T47D (cell line): ENCODE data around the gene AFTPH.
A peak's percentile ranks its signal among the peaks of the same experiment; 100 is the strongest.
"Not testable (repeated sequence)": the region's sequence is repeated elsewhere in the genome, so short reads cannot be mapped to it uniquely, and the experiment has no call there.

ENCODE experiments used
- DNase-seq, 2 experiments: peaks; one replicate each; pipeline versions ENCODE4 v3.0.0 to v3.0.0-alpha.2; 2011 to 2012; ENCODE audit warnings: low read depth in 1 of 2, low spot score in 1 of 2
- JUND ChIP-seq: IDR thresholded peaks from 2 replicates; pipeline ENCODE4 v1.6.1; 2012; ENCODE audit warnings: low read depth
- in situ Hi-C: cut with HindIII; loops from 2 replicates; pipeline ENCODE4 v1.10.0; 2016; ENCODE audit warnings: low sequenced_read_pairs, low pct_unique_long_range_greater_than_20kb

The AFTPH gene

GRCh38 chr2:64506686-64507085, 17.4 kb upstream of the AFTPH start:
- DNase-seq, result peak in 1 of 2 experiments; percentile 14
- no peak for TF ChIP-seq JUND
- in situ Hi-C loops, result no loop called here

DNA sequence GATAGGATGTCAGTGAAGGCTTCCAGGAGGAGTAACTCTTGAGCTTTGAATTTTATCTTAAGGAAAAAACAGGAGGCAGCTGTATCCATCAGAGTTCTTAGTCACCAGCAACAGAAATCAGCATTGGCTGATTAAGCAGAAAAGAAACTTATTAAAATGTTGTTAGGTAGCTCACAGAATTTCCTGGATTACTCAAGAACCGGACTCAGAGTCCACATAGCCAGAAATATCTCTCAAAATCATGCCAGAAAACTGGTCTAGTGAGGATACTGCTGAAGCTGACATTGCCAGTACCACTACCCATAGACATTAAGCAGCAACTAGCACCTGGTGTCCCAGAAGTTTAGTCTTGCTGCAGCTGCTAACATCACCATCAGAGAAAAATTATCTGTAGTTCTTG, 10.1 kb upstream of the AFTPH start:
- TF ChIP-seq JUND, result no peak
- DNase-seq, result peak in 1 of 2 experiments; percentile 33
- in situ Hi-C loops, result no loop called here

GRCh38 chr2:64515086-64515485, 9.0 kb upstream of the AFTPH start:
- in situ Hi-C loops, result no loop called here
- no peak for TF ChIP-seq JUND
- DNase-seq, result no peak

GRCh38 chr2:64516651-64517510, 7.2 kb upstream of the AFTPH start:
- DNase-seq, result peak; percentile 9 to 80
- peak; percentile 40; the same call in 1 of the 2 replicates for TF ChIP-seq JUND
- in situ Hi-C loops, result no loop called here

GRCh38 chr2:64517511-64517884, 6.6 kb upstream of the AFTPH start:
- in situ Hi-C loops, result no loop called here
- TF ChIP-seq JUND, result no peak
- DNase-seq, result no peak

DNA sequence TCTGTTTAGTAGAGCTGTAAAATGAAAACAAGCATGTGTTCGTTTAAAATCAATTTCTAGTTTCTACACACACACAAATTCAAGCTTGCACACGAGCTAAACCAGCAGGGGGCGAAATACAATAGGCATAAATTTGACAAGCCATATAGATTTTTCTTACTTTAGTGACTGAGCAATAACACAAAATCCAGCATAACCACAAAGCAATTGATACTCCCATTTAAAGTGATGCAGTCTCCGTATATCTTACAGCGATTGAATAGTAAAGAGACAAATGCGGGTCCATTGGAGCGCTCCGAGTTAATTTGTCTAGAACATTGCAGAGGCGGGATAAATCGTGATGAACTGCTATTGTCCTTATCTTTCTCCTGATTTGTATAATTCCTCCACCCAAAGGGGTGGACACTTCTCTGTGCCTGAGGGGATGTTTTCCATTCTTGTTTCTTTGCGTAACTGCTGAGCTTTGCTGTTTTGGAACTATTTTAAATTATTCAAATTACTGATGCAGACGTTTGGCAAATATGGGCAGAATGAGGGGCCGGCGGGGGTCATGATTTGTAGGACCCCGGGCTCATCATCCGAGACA, 1.2 kb upstream of the AFTPH start:
- peak; percentile 18 to 83 for DNase-seq
- in situ Hi-C loops, result no loop called here
- TF ChIP-seq JUND, result no peak

DNA sequence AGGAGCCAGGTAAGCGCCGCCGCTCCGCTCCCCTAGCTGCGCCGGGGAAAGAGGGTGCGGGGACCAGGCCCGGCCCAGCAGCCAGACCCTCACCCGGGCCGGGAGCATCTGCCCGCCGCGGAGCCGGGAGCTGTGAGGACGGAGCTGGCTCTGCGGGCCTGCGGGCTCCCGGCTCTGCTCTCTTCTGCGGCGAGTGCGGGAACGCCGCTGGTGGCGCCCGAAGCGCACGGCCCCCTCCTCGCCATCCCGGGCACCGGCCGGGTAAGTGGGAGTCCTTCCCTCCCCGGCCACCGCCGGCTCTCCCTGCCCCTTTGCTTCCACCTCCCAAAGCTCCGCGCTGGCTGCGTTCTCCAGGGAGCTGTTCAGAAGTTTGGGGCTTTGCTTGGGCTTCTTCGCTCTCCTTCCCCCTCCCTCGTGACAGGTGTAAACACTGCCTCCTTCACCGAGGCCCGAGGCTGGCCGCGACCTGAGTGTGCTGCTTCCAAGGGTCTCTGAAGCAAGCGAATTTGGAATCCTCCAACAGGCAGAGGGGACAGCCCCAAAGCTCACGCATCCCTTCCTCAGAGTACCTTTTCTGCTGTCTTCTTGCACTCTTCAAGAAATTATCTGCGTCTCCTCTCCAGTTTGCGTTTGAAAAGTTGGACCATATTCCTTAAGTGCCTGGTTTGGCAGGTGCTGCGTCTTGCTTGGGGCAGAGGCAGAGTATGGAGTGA, 632 bp downstream of the AFTPH start:
- peak in 1 of 2 experiments; percentile 31 for DNase-seq
- TF ChIP-seq JUND, result no peak
- in situ Hi-C loops, result no loop called here

GRCh38 chr2:64525317-64525613, 1.1 kb downstream of the AFTPH start:
- no peak for DNase-seq
- no peak for TF ChIP-seq JUND
- in situ Hi-C loops, result no loop called here

- in situ Hi-C loops, result no loop called here
- no peak for TF ChIP-seq JUND
- no peak for DNase-seq
These were observed 1.9 kb downstream of the AFTPH start for GRCh38 chr2:64526034-64526433.

- in situ Hi-C loops, DNase-seq: not testable (repeated sequence)
These were observed 6.8 kb downstream of the AFTPH start for GRCh38 chr2:64530946-64531345.

DNA sequence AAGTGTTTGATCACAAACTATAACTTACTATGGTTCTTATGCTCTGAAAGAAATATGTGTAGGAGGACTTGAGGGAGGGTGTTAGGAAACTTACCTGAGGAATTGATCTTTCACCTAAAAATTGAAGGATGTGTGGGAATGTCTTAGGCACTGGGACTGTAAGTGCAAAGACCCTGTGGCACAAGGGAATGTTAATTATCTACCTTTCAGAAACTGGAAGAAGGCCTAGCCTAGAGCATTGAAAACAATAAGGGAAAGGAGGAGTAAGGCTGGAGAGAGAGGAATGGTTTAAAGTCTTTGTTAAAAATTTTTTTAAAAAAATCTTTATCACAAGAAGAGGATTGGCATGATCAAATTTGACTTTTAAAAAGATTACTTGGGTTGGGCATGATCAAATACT, 7.9 kb downstream of the AFTPH start:
- no peak for DNase-seq
- in situ Hi-C loops, result no loop called here
- no peak for TF ChIP-seq JUND

- in situ Hi-C loops, result no loop called here
- no peak for DNase-seq
- no peak for TF ChIP-seq JUND
These were observed 9.8 kb downstream of the AFTPH start for GRCh38 chr2:64533882-64534281.

- DNase-seq, result no peak
- no peak for TF ChIP-seq JUND
- in situ Hi-C loops, result no loop called here
These were observed 10.2 kb downstream of the AFTPH start for GRCh38 chr2:64534363-64534762.
